GM06990 (cell line): ENCODE measurements around the gene UST.
"Not testable (repeated sequence)": the region's sequence is repeated elsewhere in the genome, so short reads cannot be mapped to it uniquely, and the experiment has no call there.

ENCODE experiments used
- DNase-seq: peaks from one replicate; pipeline ENCODE4 v3.0.0-alpha.2; 2011; ENCODE audit not compliant: insufficient read length; ENCODE audit errors: extremely low read depth
- H3K27me3 ChIP-seq: replicated peaks from 2 replicates; pipeline ENCODE4 v1.6.0; 2011; ENCODE audit warnings: low read length; ENCODE audit not compliant: control insufficient read depth, insufficient read depth
- H3K36me3 ChIP-seq: 2 replicates; pipeline ENCODE4 v1.5.1; 2011; ENCODE audit warnings: low read length; ENCODE audit not compliant: control insufficient read depth, insufficient read depth
- H3K4me3 ChIP-seq: replicated peaks from 2 replicates; pipeline ENCODE4 v1.5.1; 2011; ENCODE audit warnings: low read depth, mild to moderate bottlenecking, control low read depth, low read length
- TF ChIP-seq, protein P1 (sequence below): IDR thresholded peaks from 2 replicates; pipeline ENCODE4 v1.5.1; 2011; ENCODE audit warnings: low read length, control low read depth, mild to moderate bottlenecking, inconsistent platforms; ENCODE audit not compliant: insufficient read depth, poor library complexity, severe bottlenecking

The UST gene

GRCh38 chr6:148868901-148869300, 122.1 kb downstream of the UST start:
- no peak for DNase-seq
- Histone ChIP-seq H3K36me3 (no peaks in the 10 kb centered on the region), H3K4me3 (no peak overlapping the region), H3K27me3 (no peaks in the 10 kb centered on the region)
- TF ChIP-seq, protein P1, sequence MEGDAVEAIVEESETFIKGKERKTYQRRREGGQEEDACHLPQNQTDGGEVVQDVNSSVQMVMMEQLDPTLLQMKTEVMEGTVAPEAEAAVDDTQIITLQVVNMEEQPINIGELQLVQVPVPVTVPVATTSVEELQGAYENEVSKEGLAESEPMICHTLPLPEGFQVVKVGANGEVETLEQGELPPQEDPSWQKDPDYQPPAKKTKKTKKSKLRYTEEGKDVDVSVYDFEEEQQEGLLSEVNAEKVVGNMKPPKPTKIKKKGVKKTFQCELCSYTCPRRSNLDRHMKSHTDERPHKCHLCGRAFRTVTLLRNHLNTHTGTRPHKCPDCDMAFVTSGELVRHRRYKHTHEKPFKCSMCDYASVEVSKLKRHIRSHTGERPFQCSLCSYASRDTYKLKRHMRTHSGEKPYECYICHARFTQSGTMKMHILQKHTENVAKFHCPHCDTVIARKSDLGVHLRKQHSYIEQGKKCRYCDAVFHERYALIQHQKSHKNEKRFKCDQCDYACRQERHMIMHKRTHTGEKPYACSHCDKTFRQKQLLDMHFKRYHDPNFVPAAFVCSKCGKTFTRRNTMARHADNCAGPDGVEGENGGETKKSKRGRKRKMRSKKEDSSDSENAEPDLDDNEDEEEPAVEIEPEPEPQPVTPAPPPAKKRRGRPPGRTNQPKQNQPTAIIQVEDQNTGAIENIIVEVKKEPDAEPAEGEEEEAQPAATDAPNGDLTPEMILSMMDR = no peak

DNA sequence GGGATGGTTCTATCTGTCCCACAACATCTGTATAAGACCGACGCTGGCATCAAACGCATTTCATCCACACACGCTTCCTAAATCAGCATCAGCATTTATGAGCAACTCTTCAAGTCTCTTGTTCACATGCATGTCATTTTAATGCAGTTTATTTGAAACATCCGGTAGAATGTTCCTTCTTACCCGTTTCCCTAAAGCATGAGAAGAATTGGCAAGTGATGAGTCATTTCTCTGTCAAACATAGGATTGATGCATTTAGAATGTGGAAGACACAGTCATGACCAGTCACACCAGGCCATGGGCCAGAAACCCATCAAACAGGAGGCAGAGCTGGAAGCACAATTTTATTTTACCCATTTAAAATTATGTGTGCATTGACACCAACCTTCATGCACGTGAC, 122.8 kb downstream of the UST start:
- TF ChIP-seq, protein P1 = no peak
- H3K4me3 ChIP-seq = no peak overlapping the region
- H3K36me3 ChIP-seq = no peaks in the 10 kb centered on the region
- no peaks in the 10 kb centered on the region for H3K27me3 ChIP-seq
- no peak for DNase-seq

DNA sequence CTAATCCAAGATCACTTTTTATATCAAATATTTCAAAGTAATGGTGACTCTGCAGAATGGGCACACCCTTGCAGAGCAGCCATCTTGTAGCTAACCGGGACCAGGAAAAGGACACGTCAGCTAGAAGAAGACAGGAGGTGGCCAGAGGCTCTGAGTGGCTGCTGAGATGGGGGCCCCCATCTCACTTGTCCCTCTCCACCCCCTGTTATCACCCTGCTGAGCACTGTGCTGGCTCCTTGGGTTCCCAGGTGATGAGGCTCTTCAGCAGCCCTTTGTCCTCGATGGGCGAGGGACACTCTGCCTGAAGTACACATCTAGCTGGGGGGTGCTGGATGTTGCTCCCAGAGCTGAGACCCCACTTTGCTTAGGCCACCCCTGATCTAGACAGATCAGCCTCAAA, 126.3 kb downstream of the UST start:
- Histone ChIP-seq H3K27me3 (no peaks in the 10 kb centered on the region), H3K36me3 (no peaks in the 10 kb centered on the region), H3K4me3 (no peak overlapping the region)
- DNase-seq = no peak
- TF ChIP-seq, protein P1 = no peak

- no peak overlapping the region for H3K4me3 ChIP-seq
- H3K36me3 ChIP-seq = no peaks in the 10 kb centered on the region
- H3K27me3 ChIP-seq = no peaks in the 10 kb centered on the region
- TF ChIP-seq, protein P1 = no peak
- no peak for DNase-seq
These were observed 127.0 kb downstream of the UST start for GRCh38 chr6:148873868-148874267.

- TF ChIP-seq, protein P1 = no peak
- no peak for DNase-seq
- no peak overlapping the region for H3K4me3 ChIP-seq
- no peaks in the 10 kb centered on the region for H3K27me3 ChIP-seq
- H3K36me3 ChIP-seq = no peaks in the 10 kb centered on the region
These were observed 128.0 kb downstream of the UST start for GRCh38 chr6:148874698-148875293.

GRCh38 chr6:148878683-148879082, 131.9 kb downstream of the UST start:
- TF ChIP-seq, protein P1 = no peak
- DNase-seq = no peak
- H3K36me3 ChIP-seq = no peaks in the 10 kb centered on the region

DNA sequence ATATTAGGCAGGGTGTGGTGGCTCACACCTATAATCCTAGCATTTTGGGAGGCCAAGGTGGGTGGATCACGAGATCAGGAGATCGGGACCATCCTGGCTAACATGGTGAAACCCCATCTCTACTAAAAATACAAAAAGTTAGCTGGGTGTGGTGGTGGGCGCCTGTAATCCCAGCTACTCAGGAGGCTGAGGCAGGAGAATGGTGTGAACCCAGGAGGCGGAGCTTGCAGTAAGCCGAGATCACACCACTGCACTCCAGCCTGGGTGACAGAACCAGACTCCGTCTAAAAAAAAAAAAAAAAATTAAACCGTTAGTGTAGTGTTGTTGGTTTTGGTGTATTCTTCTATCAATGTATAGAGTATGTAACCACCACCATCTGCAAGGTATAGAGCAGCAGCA, 133.9 kb downstream of the UST start:
- H3K36me3 ChIP-seq, DNase-seq, H3K27me3 ChIP-seq, H3K4me3 ChIP-seq: not testable (repeated sequence)

More at GRCh38 chr6:148878683-148879082, 131.9 kb downstream of the UST start:
- no peaks in the 10 kb centered on the region for H3K27me3 ChIP-seq
- H3K4me3 ChIP-seq = no peak overlapping the region
